Measurements from ENCODE around the gene GAS6.
A peak's percentile ranks its signal among the peaks of the same experiment; 100 is the strongest.

GAS6 gene

GRCh38 chr13:113864273-113864890 is 506 bp upstream of the GAS6 start:
- no peak for DNase-seq

DNA sequence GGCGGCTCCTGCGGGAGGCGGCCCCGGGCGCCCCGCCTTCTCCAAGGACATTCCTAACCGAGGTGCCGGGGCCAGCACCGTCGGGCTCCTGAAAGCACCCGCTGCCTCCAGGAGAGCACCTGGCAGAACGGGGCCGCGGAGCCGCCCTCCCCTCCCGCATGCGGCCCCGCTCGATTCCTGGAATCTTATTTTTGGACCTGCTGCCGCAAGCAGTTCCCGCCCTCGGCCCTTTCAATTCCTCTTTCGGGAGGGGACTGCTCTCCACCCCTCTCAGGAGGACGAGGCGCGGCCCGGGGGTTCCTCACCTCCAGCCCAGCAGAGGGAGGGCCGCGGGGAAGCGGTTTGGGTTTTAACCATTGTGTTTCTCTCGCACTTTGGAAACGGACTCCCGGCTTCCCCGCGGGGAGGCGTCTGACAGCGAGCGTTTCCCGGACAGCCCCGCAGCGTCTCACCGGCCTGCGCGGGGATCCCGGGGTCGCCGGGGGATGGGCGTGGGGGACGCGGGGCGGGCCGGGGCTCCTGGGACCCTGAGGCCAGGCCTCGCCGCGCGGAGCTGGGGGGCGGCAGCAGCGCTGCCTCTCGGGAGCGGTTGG is 849 bp downstream of the GAS6 start:
- no peak for DNase-seq

DNA sequence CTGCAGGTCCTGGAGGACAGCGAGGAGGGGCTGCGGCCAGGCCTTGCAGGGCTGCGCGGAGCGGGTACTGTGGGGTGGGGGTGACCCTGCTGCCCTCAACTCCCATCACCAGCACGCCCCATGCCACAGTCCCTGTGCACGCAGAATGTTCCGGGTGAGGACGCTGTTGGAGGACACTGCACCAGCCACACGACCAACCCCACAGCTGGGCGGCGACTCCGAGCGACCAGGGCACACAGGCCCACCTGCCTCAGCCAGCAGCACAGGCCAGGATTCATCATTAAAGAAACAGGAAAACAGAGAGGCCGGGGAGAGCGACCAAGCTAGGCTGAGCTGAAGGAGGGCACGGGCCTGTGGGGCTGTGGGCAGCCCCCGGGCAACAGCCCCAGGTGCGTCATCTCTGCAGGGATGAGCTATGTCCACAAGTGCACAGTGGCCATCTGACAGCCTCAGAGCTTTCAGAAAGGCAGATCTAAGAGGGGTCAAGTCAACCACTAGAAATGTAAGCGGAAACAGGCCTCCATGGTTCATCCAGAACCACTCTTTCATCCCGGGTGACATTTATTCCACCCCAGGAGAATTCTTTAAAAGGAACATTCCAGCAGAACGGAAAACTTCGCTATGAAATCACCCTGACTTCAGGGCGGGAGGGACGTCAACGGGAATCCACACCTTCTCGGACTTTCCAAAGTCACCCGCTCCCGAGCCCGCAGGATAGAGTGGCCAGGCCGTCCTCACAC is 1.5 kb downstream of the GAS6 start:
- DNase-seq, result no peak

- DNase-seq, result no peak
Observed at GRCh38 chr13:113861433-113862030, 2.3 kb downstream of the GAS6 start.

GRCh38 chr13:113860665-113861432 is 3.0 kb downstream of the GAS6 start:
- DNase-seq, result no peak

- DNase-seq, result no peak
Observed at GRCh38 chr13:113860051-113860664, 3.7 kb downstream of the GAS6 start.

DNA sequence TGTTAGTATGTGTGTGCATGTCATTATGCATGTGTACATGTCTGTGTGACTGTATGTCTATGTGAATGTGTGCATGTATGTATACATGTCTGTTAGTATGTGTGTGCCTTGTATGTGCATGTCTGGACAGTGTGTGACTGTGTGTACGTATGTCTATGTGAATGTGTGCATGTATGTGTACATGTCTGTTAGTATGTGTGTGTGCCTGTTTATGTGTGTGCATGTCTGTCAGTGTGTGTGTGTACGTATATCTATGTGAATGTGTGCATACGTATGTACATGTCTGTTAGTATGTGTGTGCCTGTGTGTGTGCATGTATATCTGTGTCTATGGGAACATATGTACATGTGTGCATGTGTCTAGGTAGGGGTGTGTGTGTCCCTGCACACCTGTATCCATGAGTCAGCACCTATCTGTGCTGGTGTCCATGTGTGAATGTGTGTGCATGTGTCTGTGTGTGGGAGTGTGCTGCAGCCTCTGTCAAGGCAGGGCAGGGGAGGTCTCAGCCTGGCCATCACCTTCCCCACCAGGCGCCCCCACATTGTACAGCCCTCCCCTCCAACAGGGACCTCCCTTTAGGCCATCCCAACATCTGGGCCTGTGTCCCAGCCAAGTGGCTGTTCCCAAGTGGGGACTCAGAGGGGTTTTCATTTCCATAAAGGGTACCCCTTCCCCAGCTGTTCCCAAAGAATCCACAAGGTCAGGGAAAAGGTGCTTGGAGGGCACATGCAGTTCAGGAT is 4.4 kb downstream of the GAS6 start:
- no peak for DNase-seq

- DNase-seq, result no peak
Observed at GRCh38 chr13:113857531-113858195, 6.2 kb downstream of the GAS6 start.

DNA sequence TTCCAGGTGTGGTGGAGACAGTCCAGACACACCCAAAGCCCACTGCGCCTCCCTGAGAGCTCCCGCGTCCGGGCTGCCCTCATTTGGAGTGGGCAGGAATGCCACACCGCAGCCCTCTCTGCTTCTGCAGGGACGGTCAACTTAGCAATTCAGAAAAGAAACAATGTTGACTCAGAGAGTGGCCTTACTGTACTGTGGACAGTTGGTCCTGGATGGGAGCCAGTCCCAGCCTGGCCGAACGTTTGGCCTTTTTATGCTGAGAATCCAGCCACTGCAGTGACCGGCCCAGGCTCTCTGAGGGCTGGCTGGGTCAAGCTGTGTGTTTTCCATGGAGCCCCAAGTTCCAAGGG is 7.2 kb downstream of the GAS6 start:
- DNase-seq, result no peak

DNA sequence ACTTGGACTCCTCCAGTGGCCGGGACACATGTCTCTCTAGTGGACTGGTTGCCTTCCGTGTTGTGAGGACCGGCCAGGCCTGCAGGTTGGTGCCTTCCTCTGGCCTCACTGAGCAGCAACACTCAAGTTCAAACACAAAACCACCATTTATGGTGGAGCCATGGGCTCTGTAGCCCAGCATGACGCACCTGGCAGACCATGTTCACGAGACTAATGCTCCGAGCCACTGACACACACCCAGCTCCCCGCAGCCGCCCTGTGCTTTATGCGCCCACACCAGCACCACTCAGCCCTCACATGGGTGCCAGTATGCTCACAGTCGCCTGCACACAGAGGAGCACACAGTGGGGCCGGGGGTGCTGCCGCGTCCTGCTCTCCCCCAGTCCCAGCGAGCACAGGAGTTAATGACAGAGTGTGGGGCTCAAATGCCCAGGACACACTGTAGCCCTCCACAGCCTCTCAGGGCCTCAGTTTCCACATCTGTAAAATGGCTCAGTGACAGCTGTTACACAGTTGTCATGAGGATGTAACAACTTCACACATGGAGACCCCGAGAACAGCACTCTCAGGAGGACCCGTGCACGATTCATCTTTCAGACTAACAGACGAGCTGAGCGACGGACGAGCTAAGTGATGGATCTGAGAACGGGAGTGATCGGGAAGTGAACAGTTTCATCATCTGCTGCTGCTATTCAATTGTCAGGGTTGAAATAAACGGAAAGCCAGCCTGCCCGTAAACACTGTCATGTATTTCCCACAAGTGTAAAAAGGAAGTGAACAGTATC is 7.8 kb downstream of the GAS6 start:
- DNase-seq, result no peak

DNA sequence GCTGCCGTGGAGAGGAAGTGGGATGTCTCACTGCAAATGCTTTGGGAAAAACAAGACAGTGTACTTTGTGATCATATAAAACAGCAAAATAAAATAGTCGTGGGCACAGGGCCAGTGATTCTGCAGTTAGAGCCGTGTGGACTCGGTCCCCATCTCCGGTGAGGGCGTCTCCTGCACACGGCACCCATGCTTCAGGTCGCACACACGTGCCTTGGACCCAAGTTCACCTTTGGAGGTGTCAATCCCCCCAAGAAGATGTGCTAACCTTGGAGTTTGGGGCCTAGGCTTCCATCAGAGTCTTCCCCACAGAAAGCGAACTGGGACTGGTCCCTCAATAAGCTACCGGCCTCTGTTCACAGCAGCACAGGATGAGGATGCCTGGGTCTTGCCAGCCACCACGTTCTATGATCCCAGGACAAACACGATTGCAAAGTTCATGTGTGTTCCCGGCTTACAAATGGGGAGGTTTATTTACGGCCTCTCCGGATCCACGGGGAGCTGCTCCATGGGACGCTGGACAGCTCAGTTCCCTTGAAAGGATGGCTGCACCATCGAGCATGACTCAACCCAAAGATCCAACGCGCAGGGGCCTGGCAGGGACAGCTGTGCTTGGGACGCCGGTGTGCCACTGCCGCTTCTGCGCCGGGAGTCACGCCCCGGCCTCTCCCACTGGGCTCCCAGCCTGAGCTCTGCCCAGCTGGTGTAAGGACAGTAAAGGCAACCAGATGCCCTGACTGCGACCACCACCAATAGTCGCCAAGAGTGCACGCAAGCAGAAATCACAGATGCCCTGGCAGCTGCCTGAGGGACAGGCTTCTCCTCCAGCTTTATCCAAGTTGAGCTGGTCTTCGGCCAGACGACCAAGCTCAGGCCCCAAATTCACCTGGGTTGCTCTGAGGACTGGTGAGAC is 8.6 kb downstream of the GAS6 start:
- DNase-seq, result no peak

DNA sequence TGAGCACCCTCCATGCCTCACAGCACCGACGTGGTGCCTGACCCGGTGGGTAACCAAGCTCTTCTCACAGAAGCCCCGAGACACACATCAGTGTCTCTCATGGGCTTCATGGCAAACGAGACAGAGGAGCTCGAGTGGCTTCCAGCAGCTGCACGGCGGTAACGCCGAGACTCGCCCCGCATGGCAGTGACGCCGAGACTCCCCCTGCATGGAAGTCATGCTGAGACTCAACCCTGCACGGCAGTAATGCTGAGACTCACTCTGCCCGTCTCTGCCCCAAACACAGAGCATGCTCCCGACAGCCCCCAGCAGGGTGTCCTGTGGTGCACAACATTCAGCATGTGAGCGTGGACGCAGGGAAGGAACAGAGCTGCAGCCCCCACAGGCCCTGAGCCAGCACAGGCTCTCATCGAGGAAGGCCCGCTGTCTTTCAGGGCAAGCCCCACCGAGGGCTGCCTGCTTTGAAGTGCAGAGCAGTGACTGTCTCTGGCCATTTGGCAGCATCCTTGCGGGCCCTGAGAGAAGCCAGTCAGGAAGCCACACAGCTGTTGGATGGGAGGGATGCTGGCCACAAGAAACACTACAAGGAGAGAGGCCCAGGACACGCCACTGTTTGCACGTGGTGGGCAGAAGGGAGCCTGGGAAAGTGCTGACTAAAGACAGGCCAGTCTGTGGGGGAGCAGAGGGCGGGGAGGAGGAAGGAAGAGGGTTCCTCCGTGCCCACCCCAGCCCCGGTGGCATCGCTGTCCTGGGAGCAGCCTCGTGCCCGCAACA is 9.5 kb downstream of the GAS6 start:
- peak; percentile 34 to 47 for DNase-seq

- DNase-seq, result no peak
Observed at GRCh38 chr13:113853518-113854237, 10.2 kb downstream of the GAS6 start.

- DNase-seq, result no peak
Observed at GRCh38 chr13:113852536-113853517, 11.0 kb downstream of the GAS6 start.

- no peak for DNase-seq
Observed at GRCh38 chr13:113851826-113852535, 11.9 kb downstream of the GAS6 start.

GRCh38 chr13:113851480-113851803 is 12.4 kb downstream of the GAS6 start:
- no peak for DNase-seq
